GM21825 (cell line): Measurements from ENCODE around the gene KDM6A.
"Not testable (repeated sequence)": the region's sequence is repeated elsewhere in the genome, so short reads cannot be mapped to it uniquely, and the experiment has no call there.

Experiments used
- ATAC-seq: cut with Tn5 transposase; IDR thresholded peaks from one replicate; pipeline ENCODE4 v1.9.1; 2021; ENCODE audit warnings: mild to moderate bottlenecking, moderate library complexity; ENCODE audit not compliant: unreplicated experiment

KDM6A gene

DNA sequence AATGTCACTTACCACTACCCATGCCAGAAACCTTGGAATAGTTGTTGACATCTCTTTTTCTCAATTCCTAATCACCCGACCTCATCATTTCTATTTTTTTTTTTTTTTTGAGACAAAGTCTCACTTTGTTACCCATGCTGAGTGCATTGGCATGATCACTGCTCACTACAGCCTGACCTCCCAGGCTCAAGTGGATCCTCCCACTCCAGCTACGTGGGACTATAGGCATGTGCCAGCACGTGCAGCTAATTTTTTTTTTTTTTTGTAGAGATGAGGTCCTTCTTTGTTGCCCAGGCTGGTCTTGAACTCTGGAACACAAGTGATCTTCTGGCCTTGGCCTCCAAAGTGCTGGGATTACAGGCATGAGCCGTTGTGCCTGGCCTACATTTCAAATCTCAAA is 12.0 kb downstream of the KDM6A start:
- ATAC-seq, result no peak

GRCh38 chrX:44889824-44890223 is 16.8 kb downstream of the KDM6A start:
- ATAC-seq, result no peak

DNA sequence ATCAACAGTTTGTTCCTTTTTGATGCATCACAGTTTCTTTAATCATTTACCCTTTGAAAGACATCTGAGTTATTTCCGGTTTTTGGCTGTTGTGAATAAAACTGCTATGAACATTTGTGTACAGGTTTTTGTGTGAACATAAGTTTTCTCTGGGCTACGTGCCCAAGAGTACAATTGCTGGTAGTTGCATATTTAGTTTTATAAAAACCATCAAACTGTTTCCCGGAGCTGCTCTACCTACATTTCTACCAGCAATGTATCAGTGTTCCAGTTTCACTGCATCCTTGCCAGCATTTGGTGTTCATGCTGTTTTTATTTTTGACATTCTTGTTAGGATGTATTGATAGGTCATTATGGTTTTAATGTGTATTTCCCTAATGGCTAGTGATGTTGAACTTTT is 17.3 kb downstream of the KDM6A start:
- ATAC-seq, result no peak

DNA sequence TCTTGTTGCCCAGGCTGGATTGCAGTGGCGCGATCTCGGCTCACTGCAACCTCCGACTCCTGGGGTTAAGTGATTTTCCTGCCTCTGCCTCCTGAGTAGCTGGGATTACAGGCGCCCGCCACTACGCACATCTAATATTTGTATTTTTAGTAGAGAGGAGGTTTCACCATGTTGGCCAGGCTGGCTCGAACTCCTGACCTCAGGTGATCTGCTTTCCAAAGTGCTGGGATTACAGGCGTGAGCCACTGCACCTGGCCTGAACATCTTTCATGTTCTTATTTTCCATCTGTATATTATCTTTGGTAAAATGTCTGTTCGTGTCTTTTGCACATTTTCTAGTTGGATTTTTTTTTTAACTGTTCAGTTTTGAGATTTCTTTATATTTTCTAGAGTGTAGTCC is 17.7 kb downstream of the KDM6A start:
- ATAC-seq, result not testable (repeated sequence)

GRCh38 chrX:44891642-44892041 is 18.7 kb downstream of the KDM6A start:
- ATAC-seq, result no peak

DNA sequence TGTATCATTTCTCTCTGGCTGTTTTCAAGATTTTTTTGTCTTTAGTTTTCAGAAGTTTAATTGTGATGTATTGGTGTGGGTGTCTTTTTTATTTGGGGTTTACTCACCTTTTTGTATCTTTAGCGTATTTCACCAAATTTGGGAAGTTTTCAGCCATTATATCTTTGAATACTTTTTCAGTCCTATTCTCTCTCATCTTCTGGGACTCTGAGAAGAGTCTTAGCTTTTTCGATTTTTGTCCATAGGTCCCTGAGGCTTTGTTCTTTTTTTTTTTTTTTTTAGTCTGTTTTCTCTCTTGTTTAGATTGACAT is 23.8 kb downstream of the KDM6A start:
- ATAC-seq, result no peak

- ATAC-seq, result no peak
Observed at GRCh38 chrX:44897539-44897938, 24.6 kb downstream of the KDM6A start.

- peak; percentile 50 for ATAC-seq
Observed at GRCh38 chrX:44898411-44899221, 25.6 kb downstream of the KDM6A start.

- no peak for ATAC-seq
Observed at GRCh38 chrX:44899946-44900345, 27.0 kb downstream of the KDM6A start.

DNA sequence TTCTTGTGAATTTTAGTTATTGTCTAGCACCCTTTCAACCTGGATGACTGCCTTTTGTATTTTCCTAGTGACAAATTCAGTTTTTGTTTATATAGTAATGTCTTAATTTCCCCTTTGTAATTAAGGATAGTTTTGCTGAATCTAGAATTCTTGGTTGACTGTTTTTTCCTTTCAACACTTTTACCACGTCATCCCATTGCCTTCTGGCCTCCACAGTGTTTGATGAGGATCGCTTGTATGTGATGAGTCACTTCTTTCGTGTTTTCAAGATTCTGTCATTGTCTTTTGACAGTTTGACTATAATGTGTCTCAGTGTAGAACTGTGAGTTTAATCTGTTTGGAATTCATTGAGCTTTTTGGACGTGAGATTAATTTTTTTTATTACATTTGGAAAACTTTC is 30.1 kb downstream of the KDM6A start:
- no peak for ATAC-seq

GRCh38 chrX:44903830-44904530 is 31.0 kb downstream of the KDM6A start:
- peak; percentile 33 for ATAC-seq

DNA sequence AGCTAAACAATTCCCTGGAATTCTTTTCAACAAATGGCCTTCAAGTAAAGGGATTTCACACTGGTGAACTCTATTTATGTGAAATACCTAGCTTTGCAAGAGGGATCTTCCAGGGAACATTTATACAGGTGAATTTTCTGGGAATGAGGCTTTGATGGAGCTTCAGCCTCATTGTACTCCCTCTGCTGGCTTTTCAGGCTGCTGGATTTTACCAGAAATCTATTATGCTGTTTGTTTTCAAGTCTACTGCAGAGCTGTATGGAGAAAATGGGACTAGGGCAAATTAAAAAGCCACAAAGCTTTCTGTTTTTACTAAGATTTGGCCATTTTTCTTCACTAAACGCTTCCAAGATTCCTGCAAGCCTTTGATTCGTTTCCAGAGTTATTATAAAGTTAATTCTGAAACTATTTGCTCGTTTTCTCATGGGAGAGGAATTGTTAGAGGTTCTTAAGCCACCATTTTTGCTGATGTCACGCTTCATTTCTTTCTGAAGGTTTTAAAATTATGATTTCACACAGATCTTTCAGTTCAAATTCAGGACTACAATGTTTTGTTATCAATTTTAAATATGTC is 31.6 kb downstream of the KDM6A start:
- no peak for ATAC-seq

DNA sequence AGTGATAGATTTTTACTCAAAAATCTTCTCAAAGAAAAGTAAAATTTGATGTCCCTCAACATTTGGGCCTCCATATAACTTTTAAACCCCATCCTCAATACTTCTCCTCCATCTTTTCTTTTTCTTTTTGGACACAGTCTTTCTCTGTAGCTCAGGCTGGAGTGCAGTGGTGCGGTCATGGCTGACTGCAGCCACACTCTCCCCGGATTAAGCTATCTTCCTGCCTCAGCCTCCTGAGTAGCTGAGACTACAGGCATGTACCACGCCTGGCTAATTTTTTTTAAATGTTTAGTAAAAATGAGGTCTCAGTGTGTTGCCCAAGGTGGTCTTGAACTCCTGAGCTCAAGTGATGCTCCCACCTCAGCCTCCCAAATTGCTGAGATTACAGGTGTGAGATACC is 33.1 kb downstream of the KDM6A start:
- ATAC-seq, result peak; percentile 66

GRCh38 chrX:44906542-44906941 is 33.6 kb downstream of the KDM6A start:
- no peak for ATAC-seq

- ATAC-seq, result no peak
Observed at GRCh38 chrX:44908153-44908552, 35.2 kb downstream of the KDM6A start.

DNA sequence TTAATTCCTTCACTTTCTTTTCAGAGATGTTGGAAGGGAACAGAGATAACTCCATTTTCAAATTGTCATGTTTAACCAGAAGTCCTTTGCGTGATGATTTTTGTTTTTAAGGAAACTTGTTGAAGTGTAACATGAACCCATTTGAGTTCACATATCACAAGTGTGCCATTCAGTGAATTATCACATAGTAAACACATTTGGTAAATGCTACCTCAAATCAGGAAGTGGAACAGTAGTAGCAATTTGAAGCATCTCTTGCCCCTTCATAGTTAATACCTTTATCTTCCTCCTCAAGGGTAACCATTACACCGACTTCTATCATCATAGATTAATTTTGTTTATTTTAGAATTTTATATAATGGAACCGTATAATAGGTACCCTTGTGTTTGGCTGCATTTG is 35.8 kb downstream of the KDM6A start:
- no peak for ATAC-seq

DNA sequence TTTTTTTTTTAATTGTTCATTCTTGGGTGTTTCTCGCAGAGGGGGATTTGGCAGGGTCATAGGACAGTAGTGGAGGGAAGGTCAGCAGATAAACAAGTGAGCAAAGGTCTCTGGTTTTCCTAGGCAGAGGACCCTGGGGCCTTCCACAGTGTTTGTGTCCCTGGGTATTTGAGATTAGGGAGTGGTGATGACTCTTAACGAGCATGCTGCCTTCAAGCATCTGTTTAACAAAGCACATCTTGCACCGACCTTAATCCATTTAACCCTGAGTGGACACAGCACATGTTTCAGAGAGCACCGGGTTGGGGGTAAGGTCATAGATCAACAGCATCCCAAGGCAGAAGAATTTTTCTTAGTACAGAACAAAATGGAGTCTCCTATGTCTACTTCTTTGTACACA is 37.5 kb downstream of the KDM6A start:
- not testable (repeated sequence) for ATAC-seq

- ATAC-seq, result not testable (repeated sequence)
Observed at GRCh38 chrX:44911074-44911600, 38.1 kb downstream of the KDM6A start.

DNA sequence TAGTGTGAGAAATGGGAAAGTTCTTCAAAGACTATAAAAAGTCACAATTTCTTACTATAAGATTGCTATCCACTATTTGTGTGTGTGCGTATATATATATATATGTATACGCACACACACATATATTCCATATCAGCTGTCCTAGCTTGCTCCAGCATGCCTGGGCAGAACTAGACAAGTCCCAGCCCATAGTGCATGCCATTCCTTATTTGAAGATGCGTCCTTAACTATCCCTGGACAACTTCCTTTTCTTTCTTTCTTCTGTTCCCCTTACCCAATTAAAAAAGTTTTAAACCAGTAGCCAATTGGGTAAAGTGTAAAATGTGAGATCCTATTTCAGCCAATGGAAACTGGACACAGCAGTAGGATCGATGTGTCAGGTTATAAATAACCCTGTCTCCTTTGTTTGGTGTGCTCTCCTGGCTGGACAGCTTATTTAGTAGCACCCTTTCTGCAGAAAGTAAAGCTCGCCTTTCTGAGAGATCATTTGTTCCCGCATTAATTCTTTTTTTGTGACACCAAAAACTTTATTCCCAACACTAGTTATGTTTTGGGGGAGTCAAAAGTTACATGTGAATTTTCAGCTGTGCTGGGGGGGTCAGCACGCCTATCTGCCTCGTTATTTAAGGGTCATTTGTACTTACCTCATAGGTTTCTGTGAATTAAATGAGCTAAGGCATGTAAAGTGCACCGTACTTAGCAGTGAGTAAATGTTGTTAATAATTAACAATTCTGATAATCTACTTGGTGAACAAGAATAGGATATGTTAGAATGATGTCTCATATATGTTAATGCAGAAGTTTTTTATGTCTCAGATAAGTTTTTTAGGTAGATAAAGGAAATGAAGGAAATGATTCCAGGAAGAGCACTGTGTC is 40.9 kb downstream of the KDM6A start:
- ATAC-seq, result peak; percentile 40

- ATAC-seq, result peak; percentile 87
Observed at GRCh38 chrX:44914532-44915198, 41.7 kb downstream of the KDM6A start.
